ENCODE measurements around the gene SLFN5.

SLFN5 gene

GRCh38 chr17:35284955-35285354 lies 42.1 kb downstream of the SLFN5 start (continued):
- TF ChIP-seq PPARA (CRISPR knock-in tag; IDR thresholded peaks at IDR 0.05; ENCODE audit: borderline replicate concordance) (no peak), ESRRG (CRISPR knock-in tag; IDR thresholded peaks at IDR 0.05) (no peak), ZC3H10 (CRISPR knock-in tag; IDR thresholded peaks at IDR 0.05) (no peak), TCF4 (CRISPR knock-in tag; IDR thresholded peaks at IDR 0.05; ENCODE audit: borderline replicate concordance) (no peak)

- TF ChIP-seq CSDC2 (CRISPR knock-in tag; IDR thresholded peaks at IDR 0.05) = no peak
- TF ChIP-seq SNAI2 (CRISPR knock-in tag; IDR thresholded peaks at IDR 0.05) = no peak
- TF ChIP-seq ESRRG (CRISPR knock-in tag; IDR thresholded peaks at IDR 0.05) = no peak
- no peak for TF ChIP-seq BACH2 (CRISPR knock-in tag; IDR thresholded peaks at IDR 0.05; ENCODE audit: borderline replicate concordance)
- TF ChIP-seq CREB5 (CRISPR knock-in tag; IDR thresholded peaks at IDR 0.05; ENCODE audit: low read depth) = no peak
- TF ChIP-seq ZNF70 (CRISPR knock-in tag; IDR thresholded peaks at IDR 0.05) = no peak
- no peak for TF ChIP-seq ISL1 (CRISPR knock-in tag; IDR thresholded peaks at IDR 0.05)
- no peak for TF ChIP-seq TSHZ2 (CRISPR knock-in tag; IDR thresholded peaks at IDR 0.05)
- no peak for TF ChIP-seq GLIS3 (CRISPR knock-in tag; IDR thresholded peaks at IDR 0.05)
- TF ChIP-seq ARNTL (CRISPR knock-in tag; IDR thresholded peaks at IDR 0.05; ENCODE audit: borderline replicate concordance, low read depth) = no peak
- TF ChIP-seq POU6F1 (CRISPR knock-in tag; IDR thresholded peaks at IDR 0.05; ENCODE audit: borderline replicate concordance, low read depth) = no peak
- no peak for TF ChIP-seq PPARA (CRISPR knock-in tag; IDR thresholded peaks at IDR 0.05; ENCODE audit: borderline replicate concordance)
- TF ChIP-seq ZC3H10 (CRISPR knock-in tag; IDR thresholded peaks at IDR 0.05) = no peak
- TF ChIP-seq ZNF8 (CRISPR knock-in tag; IDR thresholded peaks at IDR 0.05) = no peak
- no peak for ATAC-seq
Observed at GRCh38 chr17:35286120-35286781, 43.4 kb downstream of the SLFN5 start.

GRCh38 chr17:35287286-35287811 lies 44.5 kb downstream of the SLFN5 start:
- ATAC-seq = no peak
- TF ChIP-seq PATZ1 (CRISPR knock-in tag; IDR thresholded peaks at IDR 0.05; ENCODE audit: borderline replicate concordance) = no peak
- TF ChIP-seq TCF4 (CRISPR knock-in tag; IDR thresholded peaks at IDR 0.05; ENCODE audit: borderline replicate concordance) = no peak
- TF ChIP-seq CSRNP3 (CRISPR knock-in tag; IDR thresholded peaks at IDR 0.05) = no peak
- no peak for TF ChIP-seq TOX (CRISPR knock-in tag; IDR thresholded peaks at IDR 0.05; ENCODE audit: borderline replicate concordance)
- no peak for TF ChIP-seq SNAI2 (CRISPR knock-in tag; IDR thresholded peaks at IDR 0.05)
- no peak for TF ChIP-seq OSR1 (CRISPR knock-in tag; IDR thresholded peaks at IDR 0.05)
- TF ChIP-seq RARB (CRISPR knock-in tag; IDR thresholded peaks at IDR 0.05) = no peak
- no peak for TF ChIP-seq PPARA (CRISPR knock-in tag; IDR thresholded peaks at IDR 0.05; ENCODE audit: borderline replicate concordance)
- no peak for TF ChIP-seq GLIS3 (CRISPR knock-in tag; IDR thresholded peaks at IDR 0.05)
- TF ChIP-seq ZNF70 (CRISPR knock-in tag; IDR thresholded peaks at IDR 0.05) = no peak
- no peak for TF ChIP-seq ESRRG (CRISPR knock-in tag; IDR thresholded peaks at IDR 0.05)
- TF ChIP-seq CREB5 (CRISPR knock-in tag; IDR thresholded peaks at IDR 0.05; ENCODE audit: low read depth) = no peak
- TF ChIP-seq TSHZ2 (CRISPR knock-in tag; IDR thresholded peaks at IDR 0.05) = no peak
- no peak for TF ChIP-seq ZNF565 (CRISPR knock-in tag; conservative IDR thresholded peaks at IDR 0.05; ENCODE audit: low read depth)
- no peak for TF ChIP-seq ZC3H10 (CRISPR knock-in tag; IDR thresholded peaks at IDR 0.05)

Data from SK-N-SH treated with all-trans-retinoic acid at 6 μM for 48 hours (cell line).